GM18511 (cell line): ENCODE results near the gene SHMT1.
"Not testable (repeated sequence)": the region's sequence is repeated elsewhere in the genome, so short reads cannot be mapped to it uniquely, and the experiment has no call there.

Experiments used
- ATAC-seq: cut with Tn5 transposase; IDR thresholded peaks from one replicate; pipeline ENCODE4 v1.9.1; 2021; ENCODE audit warnings: mild to moderate bottlenecking, moderate library complexity; ENCODE audit not compliant: unreplicated experiment

Gene SHMT1

DNA sequence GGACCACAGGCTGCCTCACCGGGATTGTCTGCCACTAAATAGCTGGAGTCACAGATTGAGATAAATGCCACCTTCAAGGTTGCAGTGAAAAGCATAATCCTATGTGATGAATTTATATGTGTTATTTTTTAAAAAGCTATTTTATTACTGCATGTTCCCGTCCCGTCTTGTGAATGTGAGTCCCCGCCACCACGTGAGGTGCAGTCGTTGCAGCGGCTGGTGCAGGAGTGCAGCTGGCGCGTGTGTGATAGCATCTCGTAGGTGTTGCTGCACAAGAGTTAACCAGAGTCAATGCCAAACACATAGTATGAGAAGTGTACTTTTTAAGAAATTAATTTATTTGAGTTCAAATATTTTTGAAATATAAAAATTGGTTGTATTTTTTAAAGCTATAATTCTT is 35.8 kb downstream of the SHMT1 start:
- no peak for ATAC-seq

DNA sequence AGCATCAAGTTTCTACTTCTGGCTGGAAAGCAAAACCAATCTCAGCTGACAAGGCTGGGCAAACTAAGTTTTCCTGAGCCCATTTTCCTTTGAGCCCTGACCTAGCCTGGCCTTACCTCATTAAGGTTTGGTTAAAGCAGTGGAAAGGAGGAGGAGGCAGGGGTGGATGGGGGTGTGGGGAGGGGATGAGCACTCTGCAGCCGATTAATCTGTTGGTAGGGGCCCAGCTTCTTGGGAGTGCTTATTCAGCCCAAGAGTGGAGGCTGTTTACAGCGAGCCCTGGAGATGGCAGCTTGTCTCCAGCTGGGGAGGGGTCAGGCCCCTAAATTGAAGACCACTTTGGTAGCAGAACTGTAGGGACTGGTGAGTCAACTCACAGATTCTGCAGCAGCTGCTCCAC is 36.3 kb downstream of the SHMT1 start:
- ATAC-seq: no peak

DNA sequence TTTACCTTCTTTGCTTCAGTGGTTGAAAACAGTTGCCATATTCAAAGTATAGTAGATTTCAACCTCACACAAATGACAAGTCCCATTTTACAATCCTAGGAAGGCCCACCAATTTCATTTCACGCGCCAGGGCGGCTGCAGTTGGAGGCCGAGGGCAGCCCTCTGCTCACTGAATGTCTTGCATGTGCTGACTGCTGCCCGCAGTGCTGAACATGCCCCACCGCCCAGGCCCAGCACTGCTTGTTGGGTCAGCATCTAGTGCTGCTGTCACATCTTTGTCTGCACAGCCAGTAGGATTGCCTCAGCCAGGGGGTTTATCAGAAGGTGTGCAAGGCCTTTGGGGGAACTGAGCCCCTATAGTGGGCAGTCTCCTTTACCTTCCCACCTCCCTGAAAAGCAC is 36.8 kb downstream of the SHMT1 start:
- ATAC-seq: no peak

DNA sequence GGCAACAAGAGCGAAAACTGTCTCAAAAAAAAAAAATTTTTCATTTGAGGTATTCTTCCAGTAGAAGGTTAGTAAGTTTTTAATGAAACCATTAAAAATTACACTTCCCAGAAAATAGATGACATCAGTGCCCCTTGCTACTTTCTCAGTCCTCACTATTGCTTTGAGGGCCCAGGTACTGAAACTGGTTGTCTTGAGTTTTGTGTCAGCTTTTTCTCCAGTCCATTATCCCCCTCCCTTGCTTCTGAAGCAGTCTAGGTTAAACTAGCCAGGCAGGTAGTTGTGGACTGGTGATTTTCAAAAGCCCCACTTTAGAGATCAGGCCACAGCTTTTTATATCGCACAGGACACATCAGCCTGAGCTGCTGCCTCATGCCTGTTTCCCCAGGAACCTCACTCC is 37.3 kb downstream of the SHMT1 start:
- no peak for ATAC-seq

DNA sequence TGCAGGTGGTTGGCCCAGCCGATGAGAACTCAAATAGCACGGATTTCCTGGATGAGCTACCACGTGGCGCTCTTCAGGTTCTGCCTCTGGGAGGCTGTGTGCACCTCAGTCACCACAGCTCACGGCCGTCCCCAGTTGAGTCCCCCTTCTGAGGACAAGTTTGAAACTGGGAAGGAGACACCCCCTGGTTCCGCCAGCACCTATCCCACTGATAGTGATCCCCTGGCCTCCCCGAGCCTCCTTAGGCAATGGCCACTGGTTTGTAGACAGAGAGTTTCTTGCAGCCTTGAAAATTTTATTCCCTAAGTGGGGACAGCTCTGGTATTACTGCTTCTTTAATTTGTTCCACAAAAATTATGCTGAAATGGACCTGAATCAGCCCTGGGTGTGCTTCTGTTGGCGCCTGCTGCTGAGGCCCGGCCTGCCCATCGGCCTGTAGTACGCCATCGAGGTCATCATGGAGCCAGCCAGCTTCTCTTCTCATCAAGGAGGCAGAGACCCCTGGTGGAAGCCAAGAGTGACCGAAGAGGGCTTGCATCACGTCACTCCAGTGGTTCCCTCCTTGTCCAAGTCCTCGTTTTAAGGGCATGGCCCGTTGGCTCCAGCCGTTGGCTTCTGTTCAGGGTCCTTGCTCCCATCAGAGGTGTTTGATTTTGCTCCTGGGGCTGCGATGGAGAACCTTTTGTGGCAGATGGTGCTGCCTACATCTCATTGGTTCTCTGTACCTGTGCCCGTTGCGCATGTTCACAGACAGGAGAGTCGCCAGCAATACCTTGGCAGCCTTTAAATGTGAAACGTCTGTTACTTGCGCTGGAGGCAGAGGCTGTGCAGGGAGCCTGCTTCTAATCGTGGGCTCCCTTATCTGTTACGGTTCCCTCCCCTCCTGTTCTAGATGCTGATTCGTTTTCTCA is 39.0 kb downstream of the SHMT1 start:
- no peak for ATAC-seq

DNA sequence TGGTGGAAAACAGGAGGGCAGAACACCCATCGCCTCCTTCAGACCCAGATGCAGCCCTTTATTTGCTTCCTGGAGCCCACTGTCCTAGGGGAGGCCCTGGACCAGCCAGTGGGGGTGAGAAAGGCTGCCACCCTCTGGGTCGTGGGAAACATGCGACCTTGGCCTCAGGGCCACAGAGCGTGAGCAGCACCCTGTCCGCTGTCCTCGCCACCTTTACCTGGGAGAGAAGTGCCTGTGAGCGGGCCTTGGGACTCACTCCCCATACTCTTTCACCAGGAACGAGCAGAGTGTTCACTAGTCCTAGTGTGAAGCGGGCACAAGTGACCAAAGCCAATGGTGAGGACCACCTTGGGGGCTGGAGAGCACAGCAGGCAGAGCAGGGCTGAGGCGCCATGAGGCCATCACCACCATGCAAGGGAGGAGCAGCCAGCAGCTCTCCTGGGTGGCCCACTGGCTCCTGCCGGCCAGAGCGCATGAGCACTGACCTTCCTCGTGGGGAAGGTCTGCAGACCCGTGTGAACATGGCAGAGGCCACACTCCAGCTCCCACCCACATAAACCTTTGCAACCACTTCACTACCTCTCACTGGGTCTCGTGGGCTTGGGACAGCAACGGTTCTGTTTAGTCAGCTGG is 39.7 kb downstream of the SHMT1 start:
- no peak for ATAC-seq

DNA sequence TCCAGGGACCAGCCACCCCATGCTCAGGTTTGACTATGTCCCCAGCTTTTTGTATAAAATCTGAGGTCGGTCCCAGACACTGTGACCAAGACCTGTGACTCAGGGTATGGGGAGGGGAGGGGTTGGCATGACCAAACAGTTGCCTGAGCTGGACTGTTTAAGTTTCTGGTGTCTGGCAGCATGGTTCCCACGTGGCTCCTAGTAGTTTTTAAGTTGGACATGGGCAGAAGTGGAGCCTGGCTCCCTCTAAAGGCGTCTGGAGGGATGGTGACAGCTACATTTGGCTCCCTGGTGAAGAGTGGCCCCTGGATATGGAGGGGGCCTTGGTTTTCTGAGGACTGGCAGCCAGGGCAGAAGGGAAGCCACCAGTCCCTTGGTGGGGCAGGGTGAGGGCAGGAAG is 40.3 kb downstream of the SHMT1 start:
- no peak for ATAC-seq

DNA sequence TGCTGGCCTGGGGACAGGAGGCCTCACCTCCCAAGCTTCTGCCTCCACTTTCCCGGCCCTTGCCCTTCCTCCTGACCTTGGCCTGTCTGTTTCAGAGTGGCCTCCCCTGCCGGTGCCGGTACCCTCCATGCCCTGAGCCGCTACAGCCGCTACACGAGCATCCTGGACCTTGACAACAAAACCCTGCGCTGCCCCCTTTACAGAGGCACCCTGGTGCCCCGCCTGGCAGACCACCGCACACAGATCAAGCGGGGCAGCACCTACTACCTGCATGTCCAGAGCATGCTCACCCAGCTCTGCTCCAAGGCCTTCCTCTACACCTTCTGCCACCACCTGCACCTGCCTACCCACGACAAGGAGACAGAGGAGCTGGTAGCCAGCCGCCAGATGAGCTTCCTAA is 40.8 kb downstream of the SHMT1 start:
- ATAC-seq: no peak

DNA sequence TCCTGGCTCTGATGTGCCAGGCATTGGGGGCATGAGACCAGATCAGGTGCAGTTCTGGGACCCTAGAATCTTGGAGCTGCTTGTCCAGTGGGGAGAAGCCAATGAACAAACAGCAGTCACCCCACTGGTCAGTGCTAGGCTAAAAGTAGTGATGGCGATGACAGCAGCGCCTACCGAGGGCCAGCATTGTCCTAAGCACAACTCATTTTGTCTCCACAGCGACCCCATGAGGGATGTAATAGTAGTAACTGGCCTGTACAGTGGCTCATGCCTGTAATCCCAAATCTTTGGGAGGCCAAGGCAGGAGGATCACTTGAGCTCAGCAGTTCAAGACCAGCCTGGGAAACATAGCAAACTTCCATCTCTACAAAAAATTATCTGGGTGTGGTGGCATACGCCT is 42.0 kb downstream of the SHMT1 start:
- no peak for ATAC-seq

DNA sequence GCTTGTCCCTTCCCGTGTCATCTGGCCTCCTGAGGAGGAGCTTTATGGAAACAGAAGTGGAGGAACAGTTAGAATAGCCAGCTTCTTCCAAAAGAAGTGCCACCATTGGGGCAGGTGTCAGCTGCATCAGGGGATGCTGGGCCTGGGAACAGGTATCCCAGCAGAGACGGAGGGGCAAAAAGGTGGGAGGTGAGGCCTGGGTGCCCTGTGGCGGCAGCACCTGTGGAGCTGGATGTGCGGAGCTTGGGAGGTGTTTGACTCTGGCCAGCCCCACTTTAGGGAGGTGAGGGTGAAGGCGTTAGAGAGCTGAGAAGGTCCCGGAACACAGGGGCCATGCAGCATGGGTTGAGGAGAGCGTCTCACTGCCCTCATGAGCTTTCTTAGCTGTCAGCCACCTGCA is 43.0 kb downstream of the SHMT1 start:
- ATAC-seq: no peak

DNA sequence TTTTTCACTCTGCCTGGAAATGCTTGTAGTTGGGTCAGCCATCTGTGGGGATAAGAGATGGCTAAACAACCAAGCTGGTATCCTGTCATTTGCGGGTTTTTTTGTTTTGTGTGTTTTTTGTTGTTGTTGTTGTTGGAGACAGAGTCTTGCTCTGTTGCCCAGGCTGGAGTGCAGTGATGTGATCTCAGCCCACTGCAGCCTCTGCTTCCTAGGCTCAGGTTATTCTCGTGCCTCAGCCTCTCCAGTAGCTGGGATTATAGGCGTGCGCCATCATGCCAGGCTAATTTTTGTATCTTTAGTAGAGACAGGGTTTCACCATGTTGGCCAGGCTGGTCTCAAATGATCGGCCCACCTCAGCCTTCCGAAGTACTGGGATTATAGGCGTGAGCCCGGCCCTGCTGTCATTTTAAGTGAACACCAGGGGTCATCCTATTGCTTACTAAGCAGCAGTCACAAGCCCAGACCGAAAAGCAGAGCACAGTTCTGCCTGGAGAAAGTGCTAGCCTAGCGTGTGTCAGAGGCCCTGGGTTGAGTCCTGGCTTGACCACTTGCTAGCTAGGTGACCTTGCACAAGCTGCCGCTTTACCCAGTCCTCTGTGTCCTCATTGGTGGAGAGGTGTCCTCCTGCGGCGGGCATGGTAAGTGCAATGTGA is 43.6 kb downstream of the SHMT1 start:
- ATAC-seq: no peak

DNA sequence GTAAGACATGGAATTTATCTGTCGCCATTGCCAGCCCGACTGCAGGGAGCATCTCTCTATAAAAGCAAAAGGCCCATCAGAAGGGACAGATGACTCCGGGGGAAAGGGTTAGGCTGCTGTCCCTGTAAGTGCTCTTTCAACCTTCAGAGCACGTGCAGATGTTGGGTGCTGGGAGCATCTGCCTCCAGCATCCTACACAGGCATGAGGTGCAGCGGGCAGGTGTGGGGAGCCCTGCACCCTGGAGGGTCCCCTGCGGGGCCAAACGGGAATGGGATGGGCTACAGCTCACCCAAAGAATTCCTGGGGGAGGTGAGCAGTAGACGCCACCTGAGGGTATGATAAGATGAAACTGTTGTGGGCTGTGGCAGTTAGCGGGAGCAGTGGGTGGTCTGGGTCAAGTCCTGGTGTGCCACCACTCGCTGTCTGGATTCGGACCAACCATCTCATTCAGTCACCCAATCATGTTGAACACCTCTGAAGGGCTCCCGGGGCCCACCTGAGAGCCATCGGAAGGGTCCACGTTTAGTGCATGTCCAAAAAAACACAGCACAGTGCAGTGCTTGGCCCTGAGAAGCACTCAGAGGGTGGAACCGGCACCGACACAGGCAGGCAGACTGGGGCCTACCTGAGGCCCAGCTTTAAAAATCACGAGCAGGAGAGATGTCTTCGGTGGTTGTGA is 44.4 kb downstream of the SHMT1 start:
- no peak for ATAC-seq

DNA sequence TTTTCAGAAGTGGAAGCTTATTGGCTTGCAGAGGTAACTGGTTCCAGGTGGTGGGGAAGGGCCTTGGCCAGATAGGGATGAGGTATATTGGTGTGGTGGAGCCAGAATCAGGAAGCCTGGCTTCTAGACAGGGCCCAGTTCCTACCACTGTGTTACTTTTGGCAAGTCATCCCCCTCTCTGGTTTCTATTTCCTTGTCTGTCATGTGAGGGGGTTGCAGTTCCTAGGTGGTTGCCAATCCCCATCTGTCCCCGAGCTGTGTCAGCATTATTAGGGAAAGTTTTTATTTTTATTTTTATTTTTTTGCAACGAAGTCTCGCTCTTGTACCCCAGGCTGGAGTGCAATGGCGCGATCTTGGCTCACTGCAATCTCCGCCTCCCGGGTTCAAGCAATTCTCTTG is 45.2 kb downstream of the SHMT1 start:
- no peak for ATAC-seq

DNA sequence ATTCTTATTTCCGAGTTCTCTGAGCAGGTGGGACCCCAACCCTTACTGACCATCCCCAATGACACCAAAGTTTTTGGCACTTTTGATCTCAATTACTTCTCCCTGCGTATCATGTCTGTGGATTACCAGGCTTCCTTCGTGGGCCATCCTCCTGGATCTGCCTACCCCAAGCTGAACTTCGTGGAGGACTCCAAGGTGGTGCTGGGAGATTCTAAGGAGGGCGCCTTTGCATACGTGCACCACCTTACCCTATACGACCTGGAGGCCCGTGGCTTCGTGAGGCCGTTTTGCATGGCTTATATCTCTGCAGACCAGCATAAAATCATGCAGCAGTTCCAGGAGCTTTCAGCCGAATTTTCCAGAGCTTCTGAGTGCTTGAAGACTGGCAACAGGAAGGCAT is 47.4 kb downstream of the SHMT1 start:
- no peak for ATAC-seq

DNA sequence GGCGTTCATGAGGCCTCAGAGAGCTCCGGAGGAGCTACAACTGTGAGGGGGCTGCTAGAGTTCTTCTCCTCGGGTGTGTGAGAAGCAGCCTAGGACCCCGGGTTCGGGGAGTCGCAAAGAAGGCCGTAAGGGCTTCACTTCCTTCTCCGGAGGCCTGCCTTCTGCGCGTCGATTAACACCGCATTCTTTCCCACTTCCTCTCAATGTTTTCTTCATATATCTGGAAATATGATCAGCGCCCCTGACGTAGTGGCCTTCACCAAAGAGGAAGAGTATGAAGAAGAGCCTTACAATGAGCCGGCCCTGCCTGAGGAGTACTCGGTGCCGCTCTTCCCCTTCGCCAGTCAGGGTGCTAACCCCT is 47.8 kb downstream of the SHMT1 start:
- ATAC-seq: no peak

DNA sequence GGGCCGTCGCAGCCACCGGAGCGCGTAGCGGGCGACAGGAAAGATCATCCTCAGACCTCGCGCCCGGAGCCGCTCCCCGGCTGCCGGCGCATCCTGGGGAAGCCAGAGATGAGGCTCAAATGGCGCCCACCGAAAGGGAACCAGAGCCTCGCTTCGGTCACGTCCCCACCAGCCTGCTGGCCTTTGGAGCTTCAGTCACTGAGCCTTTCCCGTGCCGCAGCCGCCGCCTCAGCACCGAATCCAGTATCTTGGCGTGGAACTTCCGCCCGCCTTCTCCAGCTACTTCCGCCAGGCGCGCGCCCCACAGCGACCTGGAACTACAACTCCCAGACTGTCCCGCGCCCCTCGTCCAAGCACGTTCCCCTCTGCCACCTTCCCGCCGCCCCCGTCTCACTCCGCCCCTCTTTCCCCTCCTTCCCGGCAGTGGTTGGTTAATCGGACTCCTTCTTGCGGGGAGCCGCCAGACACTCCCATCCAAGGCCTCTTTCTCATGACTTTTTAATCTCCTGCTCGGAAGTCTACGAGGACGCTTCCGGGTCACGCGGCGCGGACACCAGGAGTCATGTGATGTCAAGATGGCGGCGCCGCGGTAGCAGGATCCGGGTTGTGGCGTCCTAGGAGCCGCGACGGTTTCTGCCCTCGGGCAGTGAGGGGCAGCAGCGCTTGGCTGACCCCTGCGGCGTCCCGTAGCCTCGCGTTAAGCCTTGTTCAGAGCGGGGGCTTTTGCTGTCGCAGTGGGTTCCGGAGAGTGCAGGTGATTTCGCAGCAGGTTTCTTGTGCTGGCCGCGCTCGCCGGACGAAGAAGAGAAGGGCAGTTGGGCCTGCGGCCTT is 48.4 kb downstream of the SHMT1 start, which contains the start of the genes SMCR8 and TOP3A:
TSS of gene SMCR8 (plus strand) at position 563 of the 831 bp plus-strand sequence. CDS start 497 bp downstream, outside the sequence.
TSS of gene TOP3A (minus strand) at position 264 of the 831 bp plus-strand sequence. CDS start at position 48, 216 bp downstream.
- ATAC-seq: peak; percentile 89

DNA sequence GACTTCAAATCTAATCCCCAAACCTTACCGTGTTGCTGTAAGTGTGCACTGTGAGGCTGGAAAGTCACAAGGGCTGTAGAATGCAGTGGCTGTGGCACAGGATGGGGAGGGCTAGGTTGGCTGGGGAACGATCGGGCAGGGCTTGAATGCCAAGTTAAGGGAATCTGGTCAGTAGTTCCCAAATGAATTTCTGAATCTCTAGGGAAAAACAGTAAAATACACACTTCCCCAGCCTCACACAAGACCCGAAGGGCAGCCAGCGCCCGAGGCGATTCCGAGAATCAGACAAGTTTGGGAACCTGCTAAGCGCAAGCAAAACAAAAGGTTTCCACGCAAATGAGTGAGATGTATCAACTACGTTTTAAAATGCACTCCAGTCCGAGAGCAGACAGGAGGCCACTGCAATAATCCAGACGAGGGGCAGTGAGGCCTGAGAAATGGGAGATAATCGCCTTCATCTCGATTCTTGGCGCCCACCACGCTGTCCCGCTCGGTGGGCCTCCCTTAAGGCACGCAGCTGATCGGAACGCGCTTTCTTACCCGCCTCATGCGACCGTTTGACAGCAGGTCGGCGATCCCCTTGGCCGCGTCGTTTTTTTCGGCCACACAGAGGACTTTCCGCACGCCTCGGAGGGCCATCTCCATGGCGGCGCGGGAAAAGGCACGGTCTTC is 49.2 kb downstream of the SHMT1 start:
- ATAC-seq: no peak

DNA sequence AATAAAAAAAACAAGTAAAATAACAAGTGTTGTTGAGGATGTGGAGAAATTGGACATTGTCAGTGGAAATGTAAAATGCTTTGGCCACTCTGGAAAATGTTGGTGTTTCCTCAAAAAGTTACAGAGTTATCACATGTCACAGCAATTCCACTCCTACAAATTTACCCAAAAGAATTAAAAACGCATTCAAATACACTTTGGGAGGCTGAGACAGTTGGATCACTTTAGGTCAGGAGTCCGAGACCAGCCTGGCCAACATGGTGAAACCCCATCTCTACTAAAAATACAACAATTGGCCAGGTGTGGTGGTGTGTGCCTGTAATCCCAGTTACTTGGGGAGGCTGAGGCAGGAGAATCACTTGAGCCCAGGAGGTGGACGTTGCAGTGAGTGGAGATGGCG is 54.1 kb downstream of the SHMT1 start:
- no peak for ATAC-seq

DNA sequence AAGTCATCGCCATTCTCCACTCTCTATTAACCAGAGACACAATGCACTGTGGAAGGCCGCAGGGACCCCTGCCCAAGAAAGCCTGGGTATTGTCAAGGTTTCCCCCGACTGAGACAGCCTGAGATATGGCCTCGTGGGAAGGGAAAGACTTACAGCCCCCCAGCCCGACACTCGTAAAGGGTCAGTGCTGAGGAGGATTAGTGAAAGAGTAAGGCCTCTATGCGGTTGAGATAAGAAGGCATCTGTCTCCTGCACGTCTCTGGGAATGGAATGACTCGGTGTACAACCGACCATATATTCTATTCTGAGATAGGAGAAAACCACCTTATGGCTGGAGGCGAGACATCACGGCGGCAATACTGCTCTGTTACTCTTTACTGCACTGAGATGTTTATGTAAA is 60.1 kb downstream of the SHMT1 start:
- ATAC-seq: not testable (repeated sequence)
